ENCODE measurements around the gene CCDC3. TPM values are rescaled to one million over a fixed set of nuclear protein-coding genes. Genes with fewer than 3 reads are reported as not detected.

CCDC3 gene
- total and polyA plus RNA-seq, 2 of the 4 experiments (the other 2 are of a cell fraction): 0.29 to 0.36 TPM

- Histone ChIP-seq H2AK9ac (replicated peaks; ENCODE audit: low read depth, low read length, poor library complexity) (no peak overlapping the region), H2AK5ac (ENCODE audit: low read depth, low read length) (no peak overlapping the region), H4K91ac (ENCODE audit: insufficient read depth, low read depth, low read length) (no peak overlapping the region), H2BK5ac (ENCODE audit: low read depth, low read length, poor library complexity, severe bottlenecking) (no peak overlapping the region), H3K4me1 (ENCODE audit: control insufficient read depth, insufficient read depth, low read length) (no peaks in the 10 kb centered on the region), H3K4me2 (ENCODE audit: low read depth, low read length) (no peak overlapping the region), H4K20me1 (ENCODE audit: insufficient read depth, low read length) (no peaks in the 10 kb centered on the region), H3K18ac (ENCODE audit: low read depth, low read length) (no peak overlapping the region), H3K23ac (ENCODE audit: low read depth, low read length) (no peak overlapping the region), H3K9me1 (ENCODE audit: insufficient read depth, low read length) (no peaks in the 10 kb centered on the region), H3K14ac (replicated peaks; ENCODE audit: low read depth, low read length) (no peak overlapping the region), H4K5ac (ENCODE audit: low read depth, low read length) (no peak overlapping the region), H3K9ac (ENCODE audit: low read depth, low read length) (no peak overlapping the region), H2BK15ac (ENCODE audit: low read depth, low read length) (no peak overlapping the region), H2BK20ac (ENCODE audit: low read depth, low read length) (no peak overlapping the region), H2AFZ (replicated peaks; ENCODE audit: low read length, poor library complexity) (no peak overlapping the region), H3K27me3 (ENCODE audit: control insufficient read depth, insufficient read depth, low read length) (peaks cover 13% of the 10 kb centered on the region; the same call in 1 of the 2 replicates), H2BK120ac (ENCODE audit: low read depth, low read length) (no peak overlapping the region), H4K8ac (ENCODE audit: low read depth in 2 of 2, low read length in 2 of 2) (no peak overlapping the region), H3K56ac (ENCODE audit: extremely low read depth, insufficient read depth, low read length) (no peak overlapping the region), H3K4me3 (ENCODE audit: insufficient read depth, low read depth, low read length) (no peak overlapping the region), H3K79me1 (ENCODE audit: low read depth in 1 of 2, low read length in 2 of 2) (no peaks in the 10 kb centered on the region), H3K9me3 (ENCODE audit: control insufficient read depth, insufficient read depth, low read length) (peaks cover 9% of the 10 kb centered on the region), H3K36me3 (ENCODE audit: control insufficient read depth, insufficient read depth, low read length) (no peaks in the 10 kb centered on the region), H3K4ac (ENCODE audit: low read depth, low read length) (no peak overlapping the region), H3K27ac (ENCODE audit: insufficient read depth, low read length) (no peak overlapping the region)
- no TSS peak for BruUV-seq (replicated peaks)
- dilution Hi-C loops (cut with HindIII; ENCODE audit: low sequenced_read_pairs, unreplicated experiment) (no loop called here), intact Hi-C loops (cut with micrococcal nuclease) (no loop called here), in situ Hi-C loops (cut with MboI; ENCODE audit: low sequenced_read_pairs) (no loop called here)
- CTCF ChIA-PET: interaction anchor here (1.3 kb wide), 1 partner anchor 9 kb away, joined by 3 read pairs; no protein-coding TSS in a partner anchor
- ATAC-seq (ENCODE audit: low read depth) (no peak), DNase-seq (no peak)
- TF ChIP-seq FOS (IDR thresholded peaks at IDR 0.05; ENCODE audit: low read depth, low read length) (no peak), NFE2L2 (IDR thresholded peaks at IDR 0.05; ENCODE audit: low read depth, low read length) (no peak), USF2 (IDR thresholded peaks at IDR 0.05; ENCODE audit: low read depth, low read length) (no peak), BHLHE40 (IDR thresholded peaks at IDR 0.05; ENCODE audit: low read depth, low read length) (no peak), CEBPB (IDR thresholded peaks at IDR 0.05; ENCODE audit: low read depth, low read length) (no peak), MXI1 (IDR thresholded peaks at IDR 0.05; ENCODE audit: borderline replicate concordance, low read depth, low read length) (no peak), CTCF (conservative IDR thresholded peaks at IDR 0.05; ENCODE audit: low read depth, low read length) (no peak), CHD1 (IDR thresholded peaks at IDR 0.05; ENCODE audit: low read depth, low read length) (no peak), SMC3 (IDR thresholded peaks at IDR 0.05; ENCODE audit: low read depth, low read length) (no peak), RCOR1 (IDR thresholded peaks at IDR 0.05; ENCODE audit: insufficient replicate concordance, low read length) (no peak), RAD21 (IDR thresholded peaks at IDR 0.05; ENCODE audit: low read length) (no peak), RFX5 (IDR thresholded peaks at IDR 0.05; ENCODE audit: low read depth, low read length) (no peak), ELK1 (IDR thresholded peaks at IDR 0.05; ENCODE audit: borderline replicate concordance, low read depth, low read length) (no peak), POLR2A (IDR thresholded peaks at IDR 0.05; ENCODE audit: low read depth, low read length) (no peak), MAFK (IDR thresholded peaks at IDR 0.05; ENCODE audit: low read depth, low read length) (no peak), MAZ (IDR thresholded peaks at IDR 0.05; ENCODE audit: borderline replicate concordance, low read depth, low read length) (no peak)
- POLR2A ChIA-PET (ENCODE audit: unreplicated experiment): no interaction called here
These were observed 108.6 kb downstream of the CCDC3 start for GRCh38 chr10:12892924-12893323.
